ENCODE results near the gene NPTX1.

DNA sequence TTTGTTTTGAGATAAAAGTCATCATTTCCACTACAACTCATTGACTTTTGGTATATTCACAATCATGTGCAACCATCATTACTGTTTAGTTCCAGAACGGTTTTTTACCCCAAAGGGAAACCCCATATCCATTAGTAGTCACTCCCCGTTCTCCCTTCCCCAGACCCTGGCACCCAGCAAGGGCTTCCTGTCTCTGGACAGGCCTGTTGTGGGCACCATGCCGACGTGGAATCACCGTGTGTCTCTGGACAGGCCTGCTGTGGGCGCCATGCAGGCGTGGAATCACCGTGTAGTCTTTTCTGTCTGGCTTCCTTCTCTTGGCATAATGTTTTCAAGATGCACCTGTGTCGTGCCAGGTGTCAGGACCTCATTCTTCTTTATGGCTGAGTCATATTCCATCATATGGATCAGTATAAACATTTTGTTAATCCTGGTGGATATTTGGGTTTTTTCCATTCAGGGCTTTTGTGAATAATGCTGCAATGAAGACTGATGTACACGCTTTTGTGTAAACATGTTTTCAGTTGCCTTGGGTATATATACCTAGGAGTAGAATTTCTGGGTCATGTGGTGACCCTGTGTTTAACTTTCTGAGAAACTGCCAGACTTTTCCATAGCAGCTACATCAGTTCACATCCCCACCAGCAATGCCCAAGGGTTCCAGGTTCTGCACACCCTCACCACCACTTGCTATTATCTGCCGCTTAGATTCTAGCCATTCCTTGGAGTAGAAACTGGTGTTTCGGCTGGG, 42.3 kb downstream of the NPTX1 start:
- TF ChIP-seq, protein P1, sequence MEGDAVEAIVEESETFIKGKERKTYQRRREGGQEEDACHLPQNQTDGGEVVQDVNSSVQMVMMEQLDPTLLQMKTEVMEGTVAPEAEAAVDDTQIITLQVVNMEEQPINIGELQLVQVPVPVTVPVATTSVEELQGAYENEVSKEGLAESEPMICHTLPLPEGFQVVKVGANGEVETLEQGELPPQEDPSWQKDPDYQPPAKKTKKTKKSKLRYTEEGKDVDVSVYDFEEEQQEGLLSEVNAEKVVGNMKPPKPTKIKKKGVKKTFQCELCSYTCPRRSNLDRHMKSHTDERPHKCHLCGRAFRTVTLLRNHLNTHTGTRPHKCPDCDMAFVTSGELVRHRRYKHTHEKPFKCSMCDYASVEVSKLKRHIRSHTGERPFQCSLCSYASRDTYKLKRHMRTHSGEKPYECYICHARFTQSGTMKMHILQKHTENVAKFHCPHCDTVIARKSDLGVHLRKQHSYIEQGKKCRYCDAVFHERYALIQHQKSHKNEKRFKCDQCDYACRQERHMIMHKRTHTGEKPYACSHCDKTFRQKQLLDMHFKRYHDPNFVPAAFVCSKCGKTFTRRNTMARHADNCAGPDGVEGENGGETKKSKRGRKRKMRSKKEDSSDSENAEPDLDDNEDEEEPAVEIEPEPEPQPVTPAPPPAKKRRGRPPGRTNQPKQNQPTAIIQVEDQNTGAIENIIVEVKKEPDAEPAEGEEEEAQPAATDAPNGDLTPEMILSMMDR (IDR thresholded peaks at IDR 0.05; ENCODE audit: insufficient read depth, low read length, poor library complexity, severe bottlenecking) = no peak
- no peak for TF ChIP-seq EZH2phosphoT487 (conservative IDR thresholded peaks at IDR 0.05; ENCODE audit: low read length)
